Measurements from ENCODE around the gene CDH22. TPM values are rescaled to one million over a fixed set of nuclear protein-coding genes. Genes with fewer than 3 reads are reported as not detected.

CDH22 gene
- total RNA-seq, 1 experiment from 2014 or later: not detected

DNA sequence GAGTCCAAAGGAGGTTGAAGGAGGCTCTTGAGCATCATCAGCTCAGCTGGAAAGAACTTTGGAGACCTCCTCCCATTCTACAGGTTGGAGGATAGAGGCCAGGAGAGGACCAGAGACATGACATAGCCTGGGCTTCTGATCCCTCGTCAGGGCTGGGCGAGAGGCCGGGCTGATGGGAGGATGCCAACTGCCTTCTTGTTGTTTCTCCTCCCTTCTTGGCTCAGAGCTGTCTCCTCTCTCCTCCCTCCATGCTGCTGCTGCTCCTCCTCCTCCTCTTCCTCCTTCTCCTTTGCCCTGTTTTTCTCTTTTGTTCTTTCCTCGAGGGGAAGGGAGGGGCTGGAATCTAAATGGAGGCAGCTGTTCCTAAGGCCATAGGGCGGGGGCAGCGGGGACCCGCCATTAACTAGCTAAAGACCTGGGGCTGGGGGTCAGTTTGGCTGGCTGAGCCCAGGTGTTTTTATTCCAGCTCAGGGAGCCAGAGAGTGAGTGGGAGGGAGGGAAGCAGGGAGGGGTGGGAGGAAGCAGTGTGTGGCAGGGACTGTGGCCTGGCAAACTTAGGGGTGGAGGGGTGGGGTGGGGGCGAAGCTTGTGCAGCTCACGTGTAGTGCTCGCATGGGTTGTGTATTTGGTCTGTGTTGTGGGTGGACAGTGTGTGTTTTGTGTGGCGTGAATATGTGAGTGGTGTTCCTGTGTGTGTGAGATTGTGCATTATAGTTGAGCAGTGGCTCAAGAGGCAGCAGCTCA, 105.4 kb downstream of the CDH22 start:
- no peak for TF ChIP-seq SIN3A (IDR thresholded peaks at IDR 0.05; ENCODE audit: borderline replicate concordance, insufficient read depth, low read depth, low read length)
- no peak for TF ChIP-seq REST (IDR thresholded peaks at IDR 0.05; ENCODE audit: insufficient read depth in 1 of 2, low read depth in 2 of 2, low read length in 1 of 2)
- no peak for TF ChIP-seq POLR2AphosphoS5 (IDR thresholded peaks at IDR 0.05; ENCODE audit: low read depth, low read length)
- no peak for TF ChIP-seq CTCF (IDR thresholded peaks at IDR 0.05)
- no peak for TF ChIP-seq TCF7L2 (IDR thresholded peaks at IDR 0.05; ENCODE audit: low read depth, low read length)
- in situ Hi-C loops (cut with HindIII; ENCODE audit: low pct_unique_long_range_greater_than_20kb, low sequenced_read_pairs) (no loop called here), intact Hi-C loops (cut with micrococcal nuclease; ENCODE audit: unreplicated experiment) (no loop called here)
- Histone ChIP-seq H3K27me3 (ENCODE audit: control insufficient read depth, insufficient read depth, low read length) (peaks cover 2% of the 10 kb centered on the region; the same call in 1 of the 2 replicates), H3K27ac (ENCODE audit: low read length) (no peak overlapping the region), H3K4me3 (ENCODE audit: low read depth in 2 of 2, low read length in 2 of 2) (no peak overlapping the region), H3K36me3 (ENCODE audit: control insufficient read depth, insufficient read depth, low read length) (no peaks in the 10 kb centered on the region), H3K9me3 (ENCODE audit: control insufficient read depth, insufficient read depth, low read depth, low read length) (no peaks in the 10 kb centered on the region), H3K4me1 (ENCODE audit: control insufficient read depth, insufficient read depth, low read length) (peaks cover 5% of the 10 kb centered on the region; the same call in 1 of the 2 replicates)
- ChIA-PET POLR2A (no interaction called here), CTCF (interaction anchor here (0.5 kb wide), 1 partner anchor 53 kb away, joined by 3 read pairs; no protein-coding TSS in a partner anchor)
- ATAC-seq (no peak), DNase-seq (ENCODE audit: low read depth, low spot score) (no peak)
- no TSS peak for BruUV-seq (replicated peaks)

DNA sequence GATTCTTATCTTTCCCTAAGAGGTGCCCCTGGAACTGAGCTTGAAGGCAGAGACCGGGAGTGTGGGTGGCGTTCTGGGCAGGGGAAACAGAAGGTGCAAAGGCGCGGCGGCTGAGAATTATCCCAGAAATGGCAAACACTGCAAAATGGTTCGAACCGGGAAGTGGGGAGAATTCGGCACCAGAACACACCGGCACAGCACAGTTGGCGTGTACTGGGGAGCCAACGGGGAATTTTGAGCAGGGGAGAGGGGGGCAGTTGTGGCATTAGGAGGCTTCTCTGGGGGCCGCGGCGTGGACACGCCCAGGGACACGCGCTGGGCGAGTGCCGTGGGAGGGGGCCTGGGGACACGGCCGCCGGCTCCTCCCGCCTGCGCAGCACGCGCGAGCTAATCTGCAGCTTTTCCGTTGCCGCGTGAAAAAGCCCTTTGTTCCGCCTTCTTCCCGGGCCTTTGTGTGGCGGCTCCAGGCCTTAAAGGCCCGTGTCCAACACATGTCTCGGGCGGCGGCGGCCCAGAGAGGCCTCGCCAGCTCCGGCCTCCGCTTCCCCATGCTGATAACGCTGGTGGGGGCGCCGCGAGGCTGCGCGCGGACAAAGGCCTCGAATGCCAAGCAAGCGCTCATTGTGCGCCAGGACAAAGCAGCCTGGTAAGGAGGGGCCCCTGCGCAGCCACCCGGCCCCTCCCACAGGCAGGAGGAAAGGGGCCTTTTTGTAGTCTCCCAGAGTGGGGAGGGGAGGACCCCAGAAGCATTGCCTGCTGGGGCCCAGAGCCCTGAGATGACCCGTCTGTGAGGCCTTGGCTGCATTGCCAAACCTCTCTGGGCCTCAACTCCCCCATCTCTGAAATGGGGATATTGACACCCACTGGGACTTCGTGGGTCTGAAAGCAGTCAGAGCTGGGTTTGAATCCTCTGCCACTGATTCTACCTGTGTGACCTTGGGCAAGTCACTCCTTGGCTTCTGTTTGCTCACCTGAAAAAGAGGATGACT, 107.4 kb downstream of the CDH22 start:
- intact Hi-C loops (cut with micrococcal nuclease; ENCODE audit: unreplicated experiment): no loop called here
- Histone ChIP-seq H3K27ac (ENCODE audit: low read length) (no peak overlapping the region), H3K4me3 (ENCODE audit: low read depth in 2 of 2, low read length in 2 of 2) (no peak overlapping the region), H3K9me3 (ENCODE audit: control insufficient read depth, insufficient read depth, low read depth, low read length) (no peaks in the 10 kb centered on the region), H3K36me3 (ENCODE audit: control insufficient read depth, insufficient read depth, low read length) (no peaks in the 10 kb centered on the region), H3K27me3 (ENCODE audit: control insufficient read depth, insufficient read depth, low read length) (peaks cover 2% of the 10 kb centered on the region; the same call in 1 of the 2 replicates), H3K4me1 (ENCODE audit: control insufficient read depth, insufficient read depth, low read length) (peaks cover 2% of the 10 kb centered on the region; the same call in 1 of the 2 replicates)
- ATAC-seq (no peak), DNase-seq (ENCODE audit: low read depth, low spot score) (no peak)
- in situ Hi-C loops (cut with HindIII; ENCODE audit: low pct_unique_long_range_greater_than_20kb, low sequenced_read_pairs): no loop called here
- no TSS peak for BruUV-seq (replicated peaks)
- POLR2A ChIA-PET: interaction anchor here (0.7 kb wide), 1 partner anchor 632 kb away, joined by 7 read pairs; no protein-coding TSS in a partner anchor
- TF ChIP-seq POLR2AphosphoS5 (IDR thresholded peaks at IDR 0.05; ENCODE audit: low read depth, low read length): no peak
- no peak for TF ChIP-seq REST (IDR thresholded peaks at IDR 0.05; ENCODE audit: insufficient read depth in 1 of 2, low read depth in 2 of 2, low read length in 1 of 2)
- no peak for TF ChIP-seq SIN3A (IDR thresholded peaks at IDR 0.05; ENCODE audit: borderline replicate concordance, insufficient read depth, low read depth, low read length)
- no peak for TF ChIP-seq TCF7L2 (IDR thresholded peaks at IDR 0.05; ENCODE audit: low read depth, low read length)
- no peak for TF ChIP-seq CTCF (IDR thresholded peaks at IDR 0.05)
- CTCF ChIA-PET: no interaction called here
